HCT116 (cell line): ENCODE measurements around the gene RPL7L1. TPM values are rescaled to one million over a fixed set of nuclear protein-coding genes. Genes with fewer than 3 reads are reported as not detected.

ENCODE experiments used
- ATAC-seq: fragments of 200-7000 bp; cut with Tn5 transposase; 2 replicates; pipeline ENCODE4 v1.9.1; 2020; ENCODE audit warnings: mild to moderate bottlenecking, moderate library complexity
- BruUV-seq: library from RNA; stranded (reverse); fragments of 400-500 nt; replicated peaks from 2 replicates; lab custom pipeline; 2021; lab: Mats Ljungman, UMichigan
- CTCF ChIA-PET: fragments of 300-600 bp; sonication (Branson Sonifier 250); formaldehyde crosslinking; loops from one replicate; lab custom pipeline; 2021; ENCODE audit warnings: antibody characterized with exemption; lab: Charles Lee
- POLR2A ChIA-PET: fragments of 300-600, 350-600 bp; sonication (Branson Sonifier 250); formaldehyde crosslinking; loops from one replicate; lab custom pipeline; 2021; ENCODE audit warnings: antibody characterized with exemption; lab: Charles Lee
- RAD21 ChIA-PET, 2 experiments: fragments of 300-600 bp; sonication (Branson Sonifier 250); formaldehyde crosslinking; loops; one replicate each; lab custom pipeline; 2023; ENCODE audit warnings: low total read pairs in 2 of 2; ENCODE audit not compliant: uncharacterized antibody in 2 of 2, unreplicated experiment in 2 of 2, low non-redundant PET in 1 of 2; lab: Charles Lee
- DNase-seq: peaks from one replicate; pipeline ENCODE4 v3.0.0-alpha.2; 2010; ENCODE audit warnings: low read depth, low spot score
- H2AFZ ChIP-seq: fragments of 200-600 bp; shearing (Covaris generic), sonication (generic); 2 replicates; pipeline ENCODE4 v1.6.1; 2017; ENCODE audit warnings: low read depth, mixed run types, mixed read lengths, antibody characterized with exemption, low read length; ENCODE audit not compliant: poor library complexity, severe bottlenecking
- H3K27ac ChIP-seq: 2 replicates; pipeline ENCODE4 v1.5.1; 2012; ENCODE audit warnings: low read depth, low read length
- H3K27me3 ChIP-seq: fragments of 200-600 bp; sonication (generic); 2 replicates; pipeline ENCODE4 v1.6.1; 2016; ENCODE audit warnings: mixed run types, low read length, mixed read lengths; ENCODE audit not compliant: insufficient read depth
- H3K36me3 ChIP-seq, 2 experiments: fragments of 200-500 bp in 1 of 2; fragments of 200-600 bp in 1 of 2; sonication (Bioruptor generic) in 1 of 2; sonication (generic) in 1 of 2; 2 replicates each; pipeline versions ENCODE4 v1.5.1 to v1.6.1; 2014 to 2016; ENCODE audit warnings: low read length in 2 of 2, inconsistent platforms in 1 of 2, mixed read lengths in 1 of 2, mixed run types in 1 of 2; ENCODE audit not compliant: insufficient read depth in 2 of 2, control insufficient read depth in 1 of 2
- H3K4me1 ChIP-seq, 2 experiments: fragments of 200-600 bp in 1 of 2; sonication (generic) in 1 of 2; 2 replicates each; pipeline versions ENCODE4 v1.5.1 to v1.6.1; 2012 to 2017; ENCODE audit warnings: low read length in 2 of 2, inconsistent platforms in 1 of 2, mild to moderate bottlenecking in 1 of 2, mixed read lengths in 1 of 2, mixed run types in 1 of 2, moderate library complexity in 1 of 2; ENCODE audit not compliant: insufficient read depth in 2 of 2, control insufficient read depth in 1 of 2
- H3K4me2 ChIP-seq: fragments of 200-600 bp; sonication (generic); 2 replicates; pipeline ENCODE4 v1.6.1; 2017; ENCODE audit warnings: mixed run types, low read length, mixed read lengths
- H3K4me3 ChIP-seq, 2 experiments: fragments of 200-600 bp in 1 of 2; sonication (generic) in 1 of 2; replicated peaks in 1 of 2; 2 replicates each; pipeline ENCODE4 v1.5.1; 2011 to 2016; ENCODE audit warnings: low read length in 2 of 2, control low read depth in 1 of 2, low read depth in 1 of 2, mild to moderate bottlenecking in 1 of 2, mixed read lengths in 1 of 2, mixed run types in 1 of 2
- H3K79me2 ChIP-seq: fragments of 200-600 bp; sonication (generic); 2 replicates; pipeline ENCODE4 v1.6.1; 2017; ENCODE audit warnings: mild to moderate bottlenecking, mixed run types, low read length, moderate library complexity, mixed read lengths; ENCODE audit not compliant: insufficient read depth
- H3K9ac ChIP-seq: fragments of 200-600 bp; sonication (generic); 2 replicates; pipeline ENCODE4 v1.6.1; 2016; ENCODE audit warnings: low read length, mixed read lengths
- H3K9me2 ChIP-seq: fragments of 200-600 bp; sonication (generic), shearing (Covaris generic); 2 replicates; pipeline ENCODE4 v1.6.1; 2017; ENCODE audit warnings: mixed run types, mild to moderate bottlenecking, moderate library complexity; ENCODE audit not compliant: insufficient read depth
- H3K9me3 ChIP-seq, 2 experiments: fragments of 200-500 bp in 1 of 2; fragments of 200-600 bp in 1 of 2; sonication (Bioruptor generic) in 1 of 2; sonication (generic) in 1 of 2; 2 replicates each; pipeline ENCODE4 v1.6.1; 2014 to 2017; ENCODE audit warnings: low read length in 2 of 2, mixed read lengths in 2 of 2, inconsistent platforms in 1 of 2, low read depth in 1 of 2, mild to moderate bottlenecking in 1 of 2, mixed run types in 1 of 2, moderate library complexity in 1 of 2; ENCODE audit not compliant: control insufficient read depth in 1 of 2, insufficient read depth in 1 of 2
- H4K20me1 ChIP-seq: fragments of 200-600 bp; sonication (generic), shearing (Covaris generic); 2 replicates; pipeline ENCODE4 v1.6.1; 2017; ENCODE audit warnings: mixed run types, mild to moderate bottlenecking, moderate library complexity; ENCODE audit not compliant: insufficient read depth
- CTCF ChIP-seq, 3 experiments: fragments of 200-600 bp in 1 of 3; sonication (generic) in 1 of 3; IDR thresholded peaks in 2 of 3; conservative IDR thresholded peaks in 1 of 3; 2 replicates each; pipeline ENCODE4 v1.5.1; 2012 to 2017; ENCODE audit warnings: low read depth in 2 of 3, low read length in 2 of 3, antibody characterized with exemption in 1 of 3, borderline replicate concordance in 1 of 3, control low read depth in 1 of 3, mild to moderate bottlenecking in 1 of 3, mixed read lengths in 1 of 3, mixed run types in 1 of 3, moderate library complexity in 1 of 3; ENCODE audit not compliant: insufficient read depth in 1 of 3
- EGR1 ChIP-seq: IDR thresholded peaks from 2 replicates; pipeline ENCODE4 v1.6.1; 2012; ENCODE audit warnings: low read depth
- ELF1 ChIP-seq: IDR thresholded peaks from 2 replicates; pipeline ENCODE4 v1.6.1; 2012; ENCODE audit warnings: low read depth, borderline replicate concordance
- EZH2phosphoT487 ChIP-seq: fragments of 200-600 bp; IDR thresholded peaks from 2 replicates; pipeline ENCODE4 v1.6.1; 2018; ENCODE audit warnings: antibody characterized with exemption, borderline replicate concordance
- FOSL1 ChIP-seq: IDR thresholded peaks from 2 replicates; pipeline ENCODE4 v1.6.1; 2012; ENCODE audit warnings: low read depth
- MAX ChIP-seq: IDR thresholded peaks from 2 replicates; pipeline ENCODE4 v1.6.1; 2012
- POLR2A ChIP-seq: IDR thresholded peaks from 2 replicates; pipeline ENCODE4 v1.7.0; 2011; ENCODE audit warnings: borderline replicate concordance; ENCODE audit not compliant: insufficient read depth, insufficient read length; ENCODE audit errors: extremely low read depth
- POLR2AphosphoS5 ChIP-seq: IDR thresholded peaks from 2 replicates; pipeline ENCODE4 v1.6.1; 2011; ENCODE audit warnings: mild to moderate bottlenecking, low read depth, low read length, moderate library complexity
- SP1 ChIP-seq: IDR thresholded peaks from 2 replicates; pipeline ENCODE4 v1.6.1; 2012; ENCODE audit warnings: low read depth
- TCF7L2 ChIP-seq: IDR thresholded peaks from 2 replicates; pipeline ENCODE4 v1.7.0; 2011; ENCODE audit warnings: borderline replicate concordance, inconsistent platforms; ENCODE audit not compliant: insufficient read depth, insufficient read length; ENCODE audit errors: extremely low read depth
- ZBTB33 ChIP-seq: IDR thresholded peaks from 2 replicates; pipeline ENCODE4 v1.6.1; 2011; ENCODE audit warnings: mild to moderate bottlenecking, low read length, moderate library complexity; ENCODE audit not compliant: insufficient replicate concordance; ENCODE audit errors: extremely low read depth
- ZFX ChIP-seq: fragments of 450-650 bp; IDR thresholded peaks from 2 replicates; pipeline ENCODE4 v1.6.1; 2017
- ZNF274 ChIP-seq: fragments of 200-500 bp; sonication (Bioruptor generic); IDR thresholded peaks from 2 replicates; pipeline ENCODE4 v1.6.1; 2014; ENCODE audit warnings: mild to moderate bottlenecking, low read depth, low read length, inconsistent platforms
- intact Hi-C: fragments of 100-400 bp; cut with micrococcal nuclease; formaldehyde crosslinking; loops from 2 replicates; pipeline ENCODE4 v1.10.0; 2022
- total RNA-seq: library from RNA; stranded (reverse); gene quantifications from one replicate; pipeline ENCODE4 v1.2.1, GENCODE V29; 2021; ENCODE audit not compliant: unreplicated experiment

The RPL7L1 gene
- total RNA-seq, 1 experiment from 2014 or later: 125 TPM

- CTCF ChIA-PET: no interaction called here
- ATAC-seq: no peak
- DNase-seq: no peak
- no peaks in the 10 kb centered on the region for H3K9me2 ChIP-seq
- H3K9me3 ChIP-seq: no peaks in the 10 kb centered on the region
- H3K4me1 ChIP-seq: peaks cover 0 to 4% of the 10 kb centered on the region in 2 experiments; a peak in 3 of 4 replicates
- H3K9ac ChIP-seq: no peak overlapping the region
- no peak overlapping the region for H3K4me3 ChIP-seq
- H3K4me2 ChIP-seq: no peak overlapping the region
- no peaks in the 10 kb centered on the region for H3K36me3 ChIP-seq
- H3K79me2 ChIP-seq: no peaks in the 10 kb centered on the region
- intact Hi-C loops: no loop called here
- POLR2A ChIA-PET: no interaction called here
- no peak overlapping the region for H3K27ac ChIP-seq
- BruUV-seq: no TSS peak
- H3K27me3 ChIP-seq: no peaks in the 10 kb centered on the region
- H2AFZ ChIP-seq: no peak overlapping the region
- no peak for TF ChIP-seq ZNF274
- no peak for TF ChIP-seq SP1
- TF ChIP-seq FOSL1: no peak
- TF ChIP-seq TCF7L2: no peak
- no peak for TF ChIP-seq ZBTB33
- no peak for TF ChIP-seq ZFX
- TF ChIP-seq MAX: no peak
- no peak for TF ChIP-seq EGR1
- no peak for TF ChIP-seq ELF1
- TF ChIP-seq EZH2phosphoT487: no peak
- no peak for TF ChIP-seq CTCF (IDR thresholded peaks at IDR 0.05 in 2 of 3, conservative IDR thresholded peaks at IDR 0.05 in 1 of 3; ENCODE audit: borderline replicate concordance in 1 of 3, insufficient read depth in 1 of 3, low read depth in 2 of 3, low read length in 2 of 3)
- TF ChIP-seq POLR2A: no peak
- TF ChIP-seq POLR2AphosphoS5: no peak
- RAD21 ChIA-PET: no interaction called here
- no peaks in the 10 kb centered on the region for H4K20me1 ChIP-seq
These were observed 16.8 kb downstream of the RPL7L1 start for GRCh38 chr6:42896178-42896719.
